Fibroblast of skin of left quadriceps (primary cell): Measurements from ENCODE around the gene SYCE1.

Experiments used
- DNase-seq, 2 experiments: peaks; one replicate each; pipeline ENCODE4 v3.0.0-alpha.2; 2013; ENCODE audit warnings: low read depth in 2 of 2

SYCE1 gene

DNA sequence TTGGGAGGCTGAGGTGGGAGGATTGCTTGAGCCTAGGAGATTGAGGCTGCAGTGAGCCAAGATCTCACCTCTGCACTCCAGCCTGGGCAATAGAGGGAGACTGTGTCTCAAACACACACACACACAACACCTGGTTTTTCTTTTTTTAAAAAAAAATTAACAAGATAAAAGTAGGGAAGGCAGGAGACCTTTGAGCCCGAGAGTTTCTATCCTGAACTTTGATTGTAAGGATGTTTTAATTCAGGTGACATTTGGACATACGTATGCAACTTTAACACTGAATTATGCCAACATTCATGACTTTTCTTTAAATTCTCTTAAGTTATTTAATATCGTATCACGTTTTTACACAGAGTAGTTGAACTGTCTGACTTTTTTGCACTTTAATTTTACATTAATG is 49.9 kb downstream of the SYCE1 start:
- DNase-seq = no peak

- DNase-seq = no peak
These were observed 53.4 kb downstream of the SYCE1 start for GRCh38 chr10:133511907-133512528.

DNA sequence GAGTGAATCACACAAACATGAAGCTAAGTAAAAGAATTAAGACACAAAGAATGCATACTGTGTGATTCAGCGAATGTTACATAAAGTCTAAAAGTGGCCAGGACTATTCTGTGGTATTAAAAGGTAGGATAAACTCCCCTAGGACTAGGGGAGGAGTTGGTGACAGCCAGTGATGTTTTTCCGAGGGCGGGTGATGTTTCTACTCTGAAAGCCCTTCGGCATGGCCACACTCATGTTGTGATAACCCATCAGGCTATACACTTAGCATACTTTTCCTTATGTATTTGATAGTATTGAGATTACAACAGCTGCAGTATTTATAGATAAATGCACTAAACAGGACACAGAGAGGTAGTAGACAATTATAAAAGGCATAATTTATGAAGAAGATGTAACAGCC is 54.0 kb downstream of the SYCE1 start:
- no peak for DNase-seq

DNA sequence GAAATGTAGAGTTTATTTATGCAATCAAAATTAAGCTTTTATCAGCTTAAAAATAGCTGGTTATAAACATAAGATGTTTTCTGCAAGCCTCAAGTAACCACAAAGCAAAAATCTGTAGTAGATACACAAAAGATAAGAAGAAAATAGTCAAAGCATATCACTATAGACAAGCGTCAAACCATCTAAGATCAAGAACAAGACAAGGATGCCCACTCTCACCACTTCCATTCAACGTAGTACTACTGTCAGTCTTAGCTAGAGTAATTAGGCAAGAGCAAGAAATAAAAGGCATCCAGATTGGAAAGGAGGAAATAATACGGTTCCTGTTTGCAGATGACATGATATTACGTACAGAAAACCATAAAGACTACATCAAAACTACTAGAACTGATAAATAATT is 55.7 kb downstream of the SYCE1 start:
- DNase-seq = no peak
